ENCODE measurements around the gene SGPP2.

GRCh38 chr2:222393733-222394267 lies 30.5 kb upstream of the SGPP2 start:
- no peak for TF ChIP-seq POLR2AphosphoS5 (IDR thresholded peaks at IDR 0.05)
- TF ChIP-seq CTCF (IDR thresholded peaks at IDR 0.05): no peak
